Transverse colon (tissue), 4 donors: ENCODE measurements around the gene HERC2.
"Not testable (repeated sequence)": the region's sequence is repeated elsewhere in the genome, so short reads cannot be mapped to it uniquely, and the experiment has no call there.

Experiments used
- CTCF ChIP-seq, 5 experiments: fragments of 200-600 bp in 3 of 5; fragments of 450-650 bp in 2 of 5; sonication (generic) in 3 of 5; IDR thresholded peaks; 1 replicate in 2 of 5; 2 replicates in 3 of 5; pipeline ENCODE4 v1.5.1; 2016 to 2017; ENCODE audit warnings: antibody characterized with exemption in 5 of 5, inconsistent platforms in 3 of 5, mild to moderate bottlenecking in 2 of 5, moderate library complexity in 1 of 5
- POLR2AphosphoS5 ChIP-seq, 3 donors: sonication (generic); formaldehyde crosslinking; IDR thresholded peaks; one replicate each; pipeline ENCODE4 v1.6.1; 2016; ENCODE audit warnings: antibody characterized with exemption in 3 of 3

DNA sequence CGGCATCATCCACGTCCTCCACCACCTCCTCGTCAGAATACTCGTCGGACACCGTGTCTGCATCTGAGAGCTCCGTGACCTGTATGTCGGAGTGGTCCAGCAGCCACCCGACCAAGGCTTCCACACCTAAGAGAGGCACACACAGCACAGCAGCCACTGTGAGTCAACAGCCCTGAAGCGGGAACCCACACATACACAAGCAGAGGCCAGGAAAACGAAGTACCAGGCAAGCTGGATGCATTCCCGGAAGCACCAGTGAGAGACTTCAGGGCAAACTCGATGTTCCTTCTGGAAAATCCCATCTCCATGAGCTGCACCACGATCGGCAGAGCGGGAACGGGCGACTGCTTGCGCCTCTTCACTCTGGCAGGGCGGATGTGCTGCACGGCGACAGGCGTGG is 119.9 kb downstream of the HERC2 start:
- TF ChIP-seq CTCF, POLR2AphosphoS5 (IDR thresholded peaks at IDR 0.05): not testable (repeated sequence)
